HUES6 (cell line): Measurements from ENCODE around the gene WEE1.

Experiments used
- H3K27ac ChIP-seq: 2 replicates; pipeline ENCODE4 v1.7.0; 2013; ENCODE audit warnings: low read depth, mild to moderate bottlenecking, low read length, inconsistent platforms
- H3K27me3 ChIP-seq: 2 replicates; pipeline ENCODE4 v1.6.1; 2013; ENCODE audit warnings: low read length; ENCODE audit not compliant: control insufficient read depth, insufficient read depth
- H3K36me3 ChIP-seq: 2 replicates; pipeline ENCODE4 v1.6.1; 2013; ENCODE audit warnings: low read length; ENCODE audit not compliant: control insufficient read depth, insufficient read depth
- H3K4me1 ChIP-seq: 2 replicates; pipeline ENCODE4 v1.6.1; 2013; ENCODE audit warnings: low read length; ENCODE audit not compliant: control insufficient read depth, insufficient read depth
- H3K4me3 ChIP-seq: 2 replicates; pipeline ENCODE4 v1.5.1; 2013; ENCODE audit warnings: low read depth, low read length
- H3K9ac ChIP-seq: one replicate; pipeline ENCODE4 v1.6.1; 2013; ENCODE audit warnings: mild to moderate bottlenecking, low read length
- H3K9me3 ChIP-seq: 2 replicates; pipeline ENCODE4 v1.6.1; 2013; ENCODE audit warnings: low read depth, low read length; ENCODE audit not compliant: control insufficient read depth, insufficient read depth

The WEE1 gene

DNA sequence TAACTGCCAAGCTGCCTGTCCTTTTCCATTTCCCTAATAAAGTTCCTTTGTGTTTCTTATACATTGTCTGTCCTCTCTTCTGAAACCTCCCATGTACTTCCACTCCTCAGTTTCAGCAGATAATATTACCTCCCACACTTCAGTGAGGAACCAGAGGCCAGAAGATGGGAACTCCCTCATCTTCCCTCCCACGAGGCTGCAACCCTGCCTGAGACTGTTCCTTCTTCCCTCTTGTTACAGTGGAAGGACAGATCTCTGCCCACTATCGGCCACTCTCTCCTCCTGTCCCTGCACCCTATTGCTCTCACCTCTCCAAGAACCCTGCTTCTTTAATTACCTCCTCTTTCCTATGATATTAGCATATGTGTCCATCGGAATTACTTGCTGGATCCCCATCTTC is 52.3 kb downstream of the WEE1 start:
- Histone ChIP-seq H3K36me3 (no peaks in the 10 kb centered on the region), H3K9ac (no peak overlapping the region), H3K4me3 (no peak overlapping the region), H3K27ac (peak overlapping the region; percentile 78; the same call in 1 of the 2 replicates), H3K27me3 (no peaks in the 10 kb centered on the region), H3K9me3 (no peaks in the 10 kb centered on the region), H3K4me1 (peaks cover 35% of the 10 kb centered on the region)

DNA sequence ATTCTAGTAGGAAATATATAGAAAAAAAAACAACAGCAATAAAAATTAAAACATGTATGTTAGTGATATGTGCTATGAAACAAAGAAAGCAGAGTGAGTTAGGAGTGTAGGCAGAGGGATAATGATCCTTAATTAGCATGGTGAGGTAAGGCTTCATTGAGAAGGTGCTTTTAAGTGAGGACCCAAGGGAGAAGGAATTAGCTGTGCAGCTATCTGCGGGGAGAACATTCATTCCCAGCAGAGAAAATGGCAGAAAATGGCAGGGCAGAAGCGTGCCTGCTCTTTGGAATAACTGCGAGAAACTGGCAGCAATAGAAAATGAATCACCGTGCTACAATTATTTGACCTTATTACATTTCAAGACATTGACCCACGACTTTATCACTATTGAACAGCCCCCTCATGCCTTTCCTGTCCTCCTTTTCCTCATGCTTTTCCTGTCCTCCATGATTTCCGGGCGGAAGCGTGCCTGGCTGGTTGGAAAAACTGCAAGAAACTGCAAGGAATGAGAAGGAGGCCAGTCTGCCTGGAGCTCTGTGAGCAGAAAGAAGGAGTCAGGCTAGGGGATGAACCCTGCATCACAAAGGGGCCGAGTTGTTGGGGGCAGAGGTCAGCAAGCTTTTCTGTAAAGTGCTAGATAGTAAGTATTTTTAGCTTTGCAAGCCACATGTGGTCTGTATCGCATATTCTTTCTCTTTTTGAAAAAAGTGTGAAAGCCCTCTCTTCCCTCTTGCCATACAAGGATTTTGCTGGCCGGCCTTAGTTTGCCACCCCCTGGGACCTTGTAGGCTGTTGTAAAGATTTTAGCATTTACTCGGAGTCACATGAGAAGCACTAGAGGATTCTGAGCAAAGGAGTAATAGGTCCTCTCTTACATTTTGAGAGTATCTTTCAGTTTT is 53.3 kb downstream of the WEE1 start:
- H3K4me1 ChIP-seq: peaks cover 35% of the 10 kb centered on the region
- no peaks in the 10 kb centered on the region for H3K36me3 ChIP-seq
- H3K27ac ChIP-seq: peak overlapping the region; percentile 78
- peak overlapping the region; percentile 82 for H3K9ac ChIP-seq
- H3K9me3 ChIP-seq: no peaks in the 10 kb centered on the region
- H3K4me3 ChIP-seq: peak overlapping the region; percentile 26; the same call in 1 of the 2 replicates
- no peaks in the 10 kb centered on the region for H3K27me3 ChIP-seq

DNA sequence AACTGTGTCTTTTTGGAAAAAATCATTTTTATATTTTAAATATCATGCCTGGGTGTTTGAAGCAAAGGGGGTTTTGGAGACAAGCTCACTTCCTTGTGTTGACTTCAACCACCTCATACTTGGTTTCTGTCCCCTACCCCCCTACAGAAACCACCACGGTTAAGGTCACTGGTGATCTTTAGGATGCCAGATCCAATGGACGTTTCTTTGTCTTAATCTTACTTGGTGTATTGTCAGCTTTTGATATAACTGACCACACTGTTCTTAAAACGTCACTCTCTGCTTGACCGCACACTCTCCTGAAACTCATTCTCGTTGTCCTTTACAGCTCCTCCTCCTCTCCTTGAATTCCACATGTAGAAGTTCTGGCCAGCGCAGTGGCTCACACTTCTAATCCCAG is 55.6 kb downstream of the WEE1 start:
- Histone ChIP-seq H3K4me3 (no peak overlapping the region), H3K9ac (no peak overlapping the region), H3K27ac (no peak overlapping the region), H3K27me3 (no peaks in the 10 kb centered on the region), H3K4me1 (peaks cover 35% of the 10 kb centered on the region), H3K36me3 (no peaks in the 10 kb centered on the region), H3K9me3 (no peaks in the 10 kb centered on the region)

DNA sequence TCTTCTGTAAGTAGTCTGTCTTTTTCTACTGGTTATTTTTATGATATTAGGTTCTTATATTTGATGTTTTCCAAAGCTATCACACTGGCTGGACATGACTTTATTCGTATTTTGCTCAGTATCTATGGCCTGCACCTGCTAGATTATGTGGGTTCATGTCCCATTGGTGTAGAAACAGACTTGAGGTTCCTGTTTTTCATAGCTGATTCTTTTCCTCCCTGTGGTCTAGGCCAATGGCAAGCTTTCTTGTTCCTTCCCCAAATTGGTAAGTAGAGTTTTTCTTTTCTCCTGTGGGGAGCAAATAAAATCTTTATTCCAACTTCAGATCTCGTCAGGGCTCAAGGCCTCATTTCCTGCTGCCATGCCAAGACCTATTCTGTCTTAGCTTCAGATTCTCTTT is 60.2 kb downstream of the WEE1 start:
- no peak overlapping the region for H3K27ac ChIP-seq

DNA sequence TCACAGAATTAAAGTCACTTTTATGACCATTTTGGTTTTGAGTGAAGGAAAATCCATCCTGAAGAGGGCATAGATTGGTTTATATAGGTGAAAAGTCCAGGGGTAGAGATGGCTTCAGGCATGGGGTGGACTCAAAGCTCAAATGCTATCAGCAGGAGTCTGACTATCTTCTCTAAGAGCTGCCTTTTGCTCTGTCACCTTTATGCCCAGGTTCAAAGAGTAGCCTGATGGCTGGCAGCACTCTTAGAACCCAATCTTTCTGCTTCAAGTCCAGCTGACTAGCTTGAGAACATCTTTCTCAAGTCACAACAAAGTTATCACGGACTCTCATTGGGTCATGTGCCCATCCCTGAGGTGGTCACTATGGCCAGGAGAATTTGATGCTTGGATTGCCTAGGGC is 63.2 kb downstream of the WEE1 start:
- H3K4me1 ChIP-seq: no peaks in the 10 kb centered on the region
- H3K27me3 ChIP-seq: no peaks in the 10 kb centered on the region
- no peak overlapping the region for H3K27ac ChIP-seq
- H3K9ac ChIP-seq: no peak overlapping the region
- no peak overlapping the region for H3K4me3 ChIP-seq
- H3K36me3 ChIP-seq: no peaks in the 10 kb centered on the region
- no peaks in the 10 kb centered on the region for H3K9me3 ChIP-seq

More for the DNA sequence above, 60.2 kb downstream of the WEE1 start:
- Histone ChIP-seq H3K27me3 (no peaks in the 10 kb centered on the region), H3K9me3 (no peaks in the 10 kb centered on the region), H3K36me3 (no peaks in the 10 kb centered on the region), H3K4me3 (no peak overlapping the region), H3K4me1 (peaks cover 2% of the 10 kb centered on the region), H3K9ac (no peak overlapping the region)

DNA sequence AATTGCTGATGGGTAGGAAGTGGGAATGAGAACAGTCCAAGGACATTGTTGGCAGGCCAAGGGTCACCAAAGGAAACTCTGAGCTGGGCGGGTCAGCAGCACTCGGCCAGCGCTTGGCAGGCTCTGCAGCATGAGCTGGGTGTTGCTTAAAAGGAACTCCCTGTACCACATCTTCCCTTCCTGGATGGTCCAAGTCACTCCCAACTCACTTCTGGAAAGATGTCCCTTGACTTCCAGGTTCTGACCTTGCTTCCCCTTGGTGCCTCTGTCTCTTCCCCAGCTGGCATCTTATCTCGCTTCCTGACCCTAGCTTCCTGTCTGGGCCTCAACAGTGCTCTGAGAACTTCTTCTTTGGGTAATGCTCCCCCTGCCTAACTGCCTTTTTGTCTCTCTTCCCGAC is 65.6 kb downstream of the WEE1 start:
- Histone ChIP-seq H3K4me1 (no peaks in the 10 kb centered on the region), H3K27me3 (no peaks in the 10 kb centered on the region), H3K36me3 (no peaks in the 10 kb centered on the region), H3K4me3 (no peak overlapping the region), H3K9ac (no peak overlapping the region), H3K9me3 (no peaks in the 10 kb centered on the region), H3K27ac (no peak overlapping the region)
